Right forelimb (tissue), 1 donor: Measurements from ENCODE around the gene TGIF2.
"Not testable (repeated sequence)": the region's sequence is repeated elsewhere in the genome, so short reads cannot be mapped to it uniquely, and the experiment has no call there.

Experiments
- DNase-seq: peaks from one replicate; pipeline ENCODE4 v3.0.0-alpha.2; 2018

Gene TGIF2

DNA sequence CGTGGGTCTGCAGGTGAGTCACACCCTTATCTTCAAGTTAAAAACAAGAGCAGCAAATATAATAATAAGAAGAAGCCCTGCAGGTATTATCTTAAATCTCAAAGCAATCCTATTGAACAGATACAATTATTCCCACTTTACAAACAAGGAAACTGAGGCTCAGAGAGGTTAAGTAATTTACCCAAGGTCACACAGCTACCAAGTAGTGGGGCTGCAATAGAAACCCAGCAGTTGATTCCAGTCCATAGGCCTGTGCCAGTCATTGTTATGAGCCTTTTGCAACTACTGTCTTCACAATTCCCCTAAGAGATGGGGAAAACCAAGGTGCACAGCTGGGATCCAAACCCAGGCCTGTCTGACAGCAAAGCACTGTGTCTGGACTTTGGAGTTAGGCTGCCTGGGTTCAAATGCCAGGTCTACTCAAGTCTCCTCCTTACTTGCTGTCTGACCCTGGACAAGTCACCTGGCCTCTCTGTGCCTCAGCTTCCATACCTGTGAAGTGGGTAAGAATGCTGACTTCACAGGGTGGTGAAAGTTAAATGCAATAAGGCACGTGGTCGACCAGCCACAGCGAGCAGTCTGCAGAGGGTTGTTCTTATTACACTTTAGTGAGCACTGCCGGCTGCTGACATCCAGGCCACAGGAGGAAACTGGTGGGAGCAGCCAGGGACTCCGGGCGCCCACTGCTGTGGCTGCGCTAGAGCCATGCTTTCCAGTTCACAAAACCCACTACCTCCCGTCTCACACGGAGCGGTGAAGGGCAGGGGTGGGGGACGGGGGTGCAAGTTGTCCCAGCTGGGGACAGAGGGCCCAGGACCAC, 26.0 kb upstream of the TGIF2 start:
- no peak for DNase-seq

DNA sequence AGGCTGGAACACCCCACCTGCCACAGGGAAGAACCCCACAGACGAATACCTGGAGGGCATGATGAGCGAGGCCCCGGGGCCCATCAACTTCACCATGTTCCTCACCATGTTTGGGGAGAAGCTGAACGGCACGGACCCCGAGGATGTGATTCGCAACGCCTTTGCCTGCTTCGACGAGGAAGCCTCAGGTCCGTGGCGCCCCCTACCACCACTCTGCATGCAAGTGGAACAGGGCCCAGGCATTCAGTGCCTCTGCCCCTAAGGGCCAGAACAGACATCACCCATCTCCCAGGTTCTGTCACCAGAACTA, 25.4 kb upstream of the TGIF2 start:
- no peak for DNase-seq

DNA sequence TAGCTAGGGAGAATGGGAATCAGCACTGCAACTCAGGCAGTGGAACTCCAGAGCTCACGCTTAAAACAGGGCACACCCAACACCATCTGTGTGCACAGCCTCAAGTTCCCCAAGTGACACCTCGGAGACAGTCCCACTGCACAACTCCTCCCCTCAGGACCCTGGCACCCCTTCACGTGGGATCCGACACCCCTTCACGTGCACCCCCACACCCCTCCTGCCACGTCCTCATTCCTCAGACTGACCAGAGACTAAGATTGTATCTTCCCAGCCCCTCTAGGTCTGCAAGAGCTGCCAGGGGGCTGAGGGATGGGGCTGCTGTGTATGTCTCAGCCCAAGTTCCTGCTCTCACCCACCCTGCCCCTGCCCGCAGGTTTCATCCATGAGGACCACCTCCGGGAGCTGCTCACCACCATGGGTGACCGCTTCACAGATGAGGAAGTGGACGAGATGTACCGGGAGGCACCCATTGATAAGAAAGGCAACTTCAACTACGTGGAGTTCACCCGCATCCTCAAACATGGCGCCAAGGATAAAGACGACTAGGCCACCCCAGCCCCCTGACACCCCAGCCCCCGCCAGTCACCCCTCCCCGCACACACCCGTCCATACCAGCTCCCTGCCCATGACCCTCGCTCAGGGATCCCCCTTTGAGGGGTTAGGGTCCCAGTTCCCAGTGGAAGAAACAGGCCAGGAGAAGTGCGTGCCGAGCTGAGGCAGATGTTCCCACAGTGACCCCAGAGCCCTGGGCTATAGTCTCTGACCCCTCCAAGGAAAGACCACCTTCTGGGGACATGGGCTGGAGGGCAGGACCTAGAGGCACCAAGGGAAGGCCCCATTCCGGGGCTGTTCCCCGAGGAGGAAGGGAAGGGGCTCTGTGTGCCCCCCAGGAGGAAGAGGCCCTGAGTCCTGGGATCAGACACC, 24.4 kb upstream of the TGIF2 start:
- no peak for DNase-seq

DNA sequence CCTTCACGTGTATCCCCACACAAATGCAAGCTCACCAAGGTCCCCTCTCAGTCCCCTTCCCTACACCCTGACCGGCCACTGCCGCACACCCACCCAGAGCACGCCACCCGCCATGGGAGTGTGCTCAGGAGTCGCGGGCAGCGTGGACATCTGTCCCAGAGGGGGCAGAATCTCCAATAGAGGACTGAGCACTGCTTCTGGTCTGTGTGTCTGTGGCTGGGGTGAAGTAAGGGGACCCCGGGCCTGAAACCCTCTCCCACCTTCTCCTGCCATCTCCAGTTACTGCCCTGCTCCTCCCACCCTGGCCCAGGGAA, 23.8 kb upstream of the TGIF2 start:
- DNase-seq: no peak

DNA sequence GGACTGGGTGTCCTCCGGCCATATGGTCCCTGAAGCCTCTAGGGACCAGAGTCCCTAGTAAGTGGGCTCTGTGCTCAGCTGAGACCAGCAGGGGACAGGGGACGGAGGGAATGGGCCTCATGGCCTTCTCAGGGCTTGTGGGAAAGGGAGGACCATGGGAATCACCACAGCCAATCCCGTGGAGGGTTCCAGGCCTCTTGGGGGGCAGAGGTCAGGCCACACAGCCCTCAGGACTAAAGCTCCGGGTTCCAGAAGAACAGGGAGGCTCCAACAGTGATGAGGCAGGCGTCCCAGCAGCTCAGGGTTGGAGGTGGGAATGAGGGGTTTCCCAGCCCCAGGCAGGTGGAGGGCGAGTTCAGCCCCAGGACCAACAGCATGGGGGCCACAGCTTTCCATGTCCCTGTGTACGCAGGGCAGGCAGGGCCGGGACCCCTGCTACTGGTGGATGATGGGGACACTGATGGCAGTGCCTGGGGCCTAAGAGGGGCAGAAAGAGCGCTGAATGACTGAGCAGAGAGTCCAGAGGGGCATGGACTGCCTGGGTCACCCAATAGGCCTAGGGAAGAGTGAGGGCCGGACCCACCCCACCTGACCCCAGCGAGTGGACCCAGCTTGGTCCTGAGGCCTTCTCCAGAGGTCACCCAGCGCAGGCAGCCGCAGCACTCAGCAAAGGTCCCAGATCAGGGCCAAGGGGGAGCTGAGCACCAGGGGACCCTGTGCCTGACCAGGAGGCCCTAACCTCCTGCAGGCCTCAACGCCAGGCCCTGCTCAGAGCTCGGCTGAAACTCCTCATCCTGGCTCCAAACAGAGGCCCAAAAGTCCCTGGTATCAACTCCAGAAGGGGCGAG, 23.2 kb upstream of the TGIF2 start:
- no peak for DNase-seq

DNA sequence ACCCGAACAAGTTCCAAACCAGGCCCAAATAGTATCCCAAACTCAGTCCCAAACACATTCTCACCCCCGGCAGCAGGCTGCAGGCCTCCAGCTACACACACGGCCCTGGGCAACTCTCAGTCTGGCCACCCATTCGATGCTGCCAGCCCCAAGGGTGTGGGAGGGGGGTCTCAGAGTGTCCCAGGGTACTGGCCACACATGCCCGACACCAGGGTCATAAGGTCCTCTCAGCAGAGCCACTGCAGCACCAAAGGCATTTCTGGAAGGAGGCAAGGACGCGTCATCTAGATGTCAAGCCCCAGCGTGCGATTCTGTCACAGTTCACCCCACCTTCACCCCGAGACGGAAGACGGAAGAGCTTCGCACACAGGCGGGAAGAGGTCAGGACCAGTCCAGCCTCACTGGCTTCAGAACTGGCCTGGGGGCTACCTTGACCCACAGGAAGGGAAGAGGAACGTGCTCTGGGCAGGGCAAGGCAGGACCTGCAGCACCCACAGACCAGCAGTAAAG, 22.6 kb upstream of the TGIF2 start:
- DNase-seq: no peak

DNA sequence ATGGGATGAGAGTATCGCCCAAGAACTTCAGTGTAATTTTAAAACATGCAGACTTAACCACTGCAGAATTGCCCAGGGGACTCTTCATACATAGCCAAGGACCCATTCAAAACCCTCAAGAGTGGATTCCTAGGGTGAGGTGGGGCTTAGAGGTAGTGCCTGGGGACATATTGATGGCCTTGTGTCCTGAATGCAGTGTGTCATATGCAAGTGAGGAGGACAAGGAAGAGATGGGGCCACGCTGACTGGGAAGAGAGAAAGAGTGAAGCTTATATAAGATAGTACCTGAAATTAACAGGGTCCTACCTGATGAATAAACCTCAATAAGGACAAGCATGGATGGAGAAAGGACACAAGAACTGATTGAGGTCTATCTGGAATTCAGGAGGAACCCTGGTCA, 18.1 kb upstream of the TGIF2 start:
- DNase-seq: no peak

DNA sequence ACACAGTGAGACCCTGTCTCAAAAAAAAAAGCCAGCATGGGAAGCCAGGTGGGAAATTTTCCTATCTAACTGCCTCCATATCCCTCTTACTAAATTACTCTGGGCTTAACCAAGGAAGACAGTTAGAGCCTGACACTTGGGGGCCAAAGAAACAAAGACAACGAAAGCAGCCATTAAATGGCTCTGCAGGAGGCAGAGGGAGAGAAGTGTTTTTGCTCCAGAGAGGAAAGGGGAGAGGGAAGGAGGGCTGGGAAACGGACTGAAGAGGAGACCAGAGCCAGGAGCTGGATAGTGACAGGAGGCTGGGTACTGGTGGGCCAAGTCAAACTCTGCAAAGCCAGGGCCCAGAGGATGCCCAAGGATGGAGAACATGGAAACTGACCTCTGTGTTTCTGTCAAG, 10.7 kb upstream of the TGIF2 start:
- no peak for DNase-seq

DNA sequence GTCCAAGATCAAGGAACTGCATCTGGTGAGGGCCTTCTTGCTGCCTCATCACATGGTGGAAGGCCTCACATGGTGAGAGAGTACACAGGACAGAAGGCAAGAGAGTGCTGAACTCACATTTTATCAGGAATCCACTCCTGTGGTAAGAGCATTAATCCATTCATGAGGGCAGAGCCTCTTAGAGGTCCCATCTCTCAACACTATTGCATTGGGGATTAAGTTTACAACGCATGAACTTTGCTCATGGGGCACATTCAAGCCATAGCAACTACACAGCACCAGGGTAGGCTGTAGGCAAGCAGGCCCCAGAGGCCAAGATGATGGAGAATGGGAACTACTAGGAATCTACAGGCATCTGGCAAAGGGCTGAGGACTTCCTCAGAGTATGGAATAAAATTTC, 10.0 kb upstream of the TGIF2 start:
- no peak for DNase-seq

DNA sequence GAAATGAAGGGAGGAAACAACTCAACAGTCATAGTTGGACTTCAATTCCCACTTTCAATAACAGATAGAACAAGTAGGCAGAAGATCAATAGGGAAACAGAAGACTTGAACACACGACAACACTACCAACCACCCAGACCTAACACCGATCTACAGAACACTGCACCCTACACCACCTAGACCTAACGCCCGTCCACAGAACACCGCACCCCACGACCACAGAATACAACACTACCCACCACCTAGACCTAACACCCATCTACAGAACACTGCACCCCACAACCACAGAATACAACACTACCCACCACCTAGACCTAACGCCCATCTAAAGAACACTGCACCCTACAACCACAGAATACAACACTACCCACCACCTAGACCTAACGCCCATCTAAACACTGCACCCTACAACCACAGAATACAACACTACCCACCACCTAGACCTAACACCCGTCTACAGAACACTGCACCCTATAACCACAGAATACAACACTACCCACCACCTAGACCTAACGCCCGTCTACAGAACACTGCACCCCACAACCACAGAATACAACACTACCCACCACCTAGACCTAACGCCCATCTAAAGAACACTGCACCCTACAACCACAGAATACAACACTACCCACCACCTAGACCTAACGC, 9.2 kb upstream of the TGIF2 start:
- DNase-seq: not testable (repeated sequence)

DNA sequence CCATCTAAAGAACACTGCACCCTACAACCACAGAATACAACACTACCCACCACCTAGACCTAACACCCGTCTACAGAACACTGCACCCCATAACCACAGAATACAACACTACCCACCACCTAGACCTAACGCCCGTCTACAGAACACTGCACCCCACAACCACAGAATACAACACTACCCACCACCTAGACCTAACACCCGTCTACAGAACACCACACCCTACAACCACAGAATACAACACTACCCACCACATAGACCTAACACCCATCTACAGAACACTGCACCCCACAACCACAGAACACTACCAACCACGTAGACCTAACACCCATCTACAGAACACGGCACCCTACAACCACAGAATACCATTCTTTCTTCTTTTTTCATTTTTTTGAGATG, 8.7 kb upstream of the TGIF2 start:
- not testable (repeated sequence) for DNase-seq

DNA sequence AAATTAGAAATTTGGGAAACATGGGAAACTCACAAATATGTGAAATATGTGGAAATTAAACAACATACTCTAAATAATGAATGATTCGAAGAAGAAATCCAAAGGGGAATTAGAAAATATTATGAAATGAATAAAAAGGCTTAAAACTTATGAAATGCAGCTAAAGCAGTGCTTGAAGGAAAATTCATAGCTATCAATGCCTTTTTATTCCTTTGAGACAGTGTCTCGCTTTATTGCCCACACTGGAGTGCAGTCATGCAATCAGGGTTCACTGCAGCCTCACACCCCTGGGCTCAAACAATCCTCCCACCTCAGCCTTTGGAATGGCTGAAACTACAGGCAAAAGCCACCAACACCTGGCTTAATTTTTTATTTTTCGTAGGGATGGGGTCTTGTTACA, 7.9 kb upstream of the TGIF2 start:
- no peak for DNase-seq

DNA sequence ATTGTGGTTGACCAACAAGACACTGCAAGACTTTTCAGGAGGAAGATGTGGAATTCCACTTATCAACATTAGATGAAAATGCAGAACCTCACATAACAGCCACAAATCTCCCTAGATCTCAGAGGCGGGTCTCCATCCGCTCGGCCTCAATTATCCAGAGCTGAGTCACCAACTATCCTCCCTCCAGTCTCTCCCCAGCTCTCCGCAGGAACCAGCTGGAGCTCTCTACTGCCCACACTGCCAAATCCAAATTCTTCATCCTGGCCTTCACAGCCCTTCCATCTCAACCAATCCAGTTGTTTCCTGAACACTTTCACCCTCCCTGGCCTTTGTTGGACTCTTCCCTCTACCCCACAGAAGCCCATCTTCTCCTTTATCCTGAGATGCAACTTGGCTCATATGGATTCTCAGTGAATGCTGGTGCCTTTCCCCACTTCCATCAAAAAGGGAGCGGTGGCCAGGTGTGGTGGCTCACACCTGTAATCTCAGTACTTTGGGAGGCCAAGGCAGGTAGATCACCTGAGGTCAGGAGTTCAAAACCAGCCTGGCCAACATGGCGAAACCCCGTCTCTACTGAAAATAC, 3.5 kb upstream of the TGIF2 start:
- DNase-seq: no peak

DNA sequence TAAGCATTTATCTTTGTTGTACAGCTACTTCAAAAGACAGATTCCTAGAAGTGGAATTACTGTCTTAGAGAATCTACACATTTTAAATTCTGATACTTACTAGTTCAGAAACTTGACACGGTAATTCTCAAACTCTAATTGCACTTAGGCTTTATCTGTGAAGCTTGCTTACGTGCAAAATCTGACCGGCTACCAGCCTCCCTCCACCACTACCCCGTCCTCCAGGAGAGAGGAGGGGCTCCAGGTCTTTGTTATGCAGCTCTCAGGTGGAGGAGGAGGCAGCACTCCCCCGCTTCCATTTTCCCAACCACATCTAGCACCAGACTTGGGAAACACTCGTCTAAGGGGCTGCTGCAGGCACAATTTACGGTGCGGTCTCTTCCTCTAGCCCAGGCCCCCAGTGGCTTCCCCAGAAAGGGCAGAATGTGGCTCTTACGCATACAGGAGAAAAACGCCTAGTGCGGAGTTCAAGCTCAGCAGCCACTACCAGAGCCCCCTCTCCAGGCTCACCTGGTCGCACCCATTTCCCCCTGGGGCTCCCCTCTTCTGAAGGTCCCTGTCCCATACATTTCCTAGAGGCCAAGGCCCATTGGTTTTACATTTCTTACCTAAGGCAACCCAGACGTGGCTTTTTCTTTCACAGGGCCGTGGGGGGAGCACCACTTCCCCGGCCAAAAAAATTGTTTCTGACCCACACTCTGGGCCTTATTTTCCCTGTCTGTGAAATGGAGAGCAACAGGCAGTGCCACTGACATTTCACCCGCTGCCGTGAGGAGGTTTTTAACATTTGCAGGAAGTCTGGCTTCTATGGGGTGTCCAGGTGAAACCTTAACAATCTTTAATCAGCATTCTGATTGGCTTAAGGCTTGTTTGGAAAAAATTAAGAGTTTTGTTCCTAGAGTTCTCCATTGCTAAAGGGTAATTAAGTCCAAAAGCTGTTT, 1.6 kb upstream of the TGIF2 start:
- DNase-seq: no peak

DNA sequence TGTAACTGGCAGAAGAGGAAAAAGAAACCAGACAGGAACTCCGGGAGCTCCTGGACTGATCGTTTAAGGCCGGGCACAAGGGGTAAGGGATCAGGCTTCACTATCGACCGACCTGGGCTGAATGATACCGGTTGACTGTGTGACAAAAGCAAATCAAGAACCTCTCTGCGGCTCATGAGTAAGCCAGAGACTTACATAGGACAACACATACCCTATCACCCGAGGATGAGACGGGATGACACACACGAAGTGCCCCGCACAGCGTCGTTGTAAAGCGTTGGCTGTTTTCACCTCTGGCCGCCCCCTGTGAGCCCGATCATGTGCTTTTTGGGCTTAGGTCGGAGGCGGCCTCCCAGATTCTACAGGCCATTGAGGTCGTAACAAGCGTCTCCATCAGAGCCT, 695 bp upstream of the TGIF2 start:
- DNase-seq: no peak

DNA sequence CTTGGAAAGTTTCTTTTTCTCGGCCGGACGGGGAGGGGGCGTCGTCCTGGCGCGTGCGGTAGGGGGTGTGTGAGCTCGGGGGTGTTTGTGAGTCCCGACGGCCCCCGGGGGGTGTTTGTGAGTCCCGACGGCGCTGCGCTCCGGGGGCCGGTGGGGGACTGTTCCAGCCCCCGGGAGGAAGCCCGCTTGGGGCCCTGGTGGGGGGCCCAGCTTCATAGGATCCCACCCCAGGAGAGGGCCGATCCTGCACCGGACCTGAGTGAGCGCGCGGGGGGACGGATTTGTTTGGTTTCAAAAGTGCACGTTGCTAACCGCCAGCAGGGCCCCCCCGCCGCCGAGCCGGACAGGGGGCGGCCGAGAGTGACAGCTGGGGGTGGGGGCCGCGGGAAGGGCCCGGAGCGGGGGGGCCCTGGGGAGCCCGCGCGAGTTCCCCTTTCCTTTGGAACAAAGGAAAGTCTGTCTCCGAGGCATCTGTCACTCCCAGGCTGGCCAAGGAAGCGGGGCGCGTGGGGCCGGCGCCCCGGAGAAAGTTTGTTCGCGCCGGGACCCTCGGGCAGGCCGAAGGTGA, 485 bp downstream of the TGIF2 start:
- DNase-seq: no peak

DNA sequence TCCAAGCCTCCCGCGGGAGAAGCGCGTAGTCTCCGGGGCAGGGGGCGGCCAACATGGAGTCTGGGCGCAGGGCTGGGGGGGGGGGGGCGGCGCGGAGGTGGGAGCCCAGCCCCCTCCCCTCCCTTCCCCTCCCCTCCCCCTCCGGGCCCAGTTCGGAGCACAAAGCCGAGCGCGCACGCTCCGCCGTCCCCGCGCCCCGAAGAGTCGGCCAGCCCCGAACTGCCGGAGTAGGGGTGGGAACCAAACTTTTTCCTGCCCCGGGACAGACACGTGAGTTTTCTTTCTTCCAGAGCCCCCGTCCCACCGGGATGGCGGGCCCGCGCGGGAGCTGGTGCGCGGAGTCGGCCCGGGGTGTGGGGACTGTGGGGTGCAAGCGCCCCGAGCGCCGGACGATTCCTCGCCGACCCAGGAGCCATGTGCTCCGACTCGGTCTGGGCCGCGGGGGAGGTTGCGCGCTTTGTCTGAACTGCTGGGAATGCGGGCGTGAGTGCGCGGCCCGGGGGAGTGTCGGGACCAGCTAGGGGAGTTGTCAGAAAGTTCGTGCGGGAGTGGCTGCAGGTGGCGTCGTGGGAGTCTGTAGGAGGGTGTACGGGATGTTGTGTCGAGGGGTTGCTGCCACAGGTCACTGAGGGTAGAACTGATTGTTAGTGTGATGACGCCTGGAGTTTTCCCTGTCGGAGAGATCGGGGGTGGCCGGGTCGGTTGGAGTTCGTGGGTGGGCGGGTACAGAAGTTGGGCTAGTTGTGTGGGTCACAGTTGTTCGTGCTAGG, 1.2 kb downstream of the TGIF2 start:
- peak; percentile 73 for DNase-seq

DNA sequence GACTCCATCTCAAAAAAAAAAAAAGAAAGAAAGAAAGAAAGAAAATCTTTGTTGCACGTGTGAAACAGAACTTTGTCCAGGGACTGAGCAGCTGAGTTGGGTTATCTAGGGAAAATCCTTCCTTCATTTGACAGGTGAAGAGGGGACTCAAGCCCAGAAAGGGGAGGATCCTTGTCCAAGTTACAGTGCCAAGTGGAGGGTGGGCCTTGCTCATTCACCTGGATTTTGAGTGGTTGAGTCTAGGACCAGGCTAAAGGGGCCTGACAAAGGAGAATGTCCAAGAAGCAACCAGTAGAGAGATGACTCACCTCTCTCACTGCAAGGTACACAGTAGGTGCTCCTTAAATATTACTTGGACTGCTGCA, 2.7 kb downstream of the TGIF2 start:
- DNase-seq: no peak

DNA sequence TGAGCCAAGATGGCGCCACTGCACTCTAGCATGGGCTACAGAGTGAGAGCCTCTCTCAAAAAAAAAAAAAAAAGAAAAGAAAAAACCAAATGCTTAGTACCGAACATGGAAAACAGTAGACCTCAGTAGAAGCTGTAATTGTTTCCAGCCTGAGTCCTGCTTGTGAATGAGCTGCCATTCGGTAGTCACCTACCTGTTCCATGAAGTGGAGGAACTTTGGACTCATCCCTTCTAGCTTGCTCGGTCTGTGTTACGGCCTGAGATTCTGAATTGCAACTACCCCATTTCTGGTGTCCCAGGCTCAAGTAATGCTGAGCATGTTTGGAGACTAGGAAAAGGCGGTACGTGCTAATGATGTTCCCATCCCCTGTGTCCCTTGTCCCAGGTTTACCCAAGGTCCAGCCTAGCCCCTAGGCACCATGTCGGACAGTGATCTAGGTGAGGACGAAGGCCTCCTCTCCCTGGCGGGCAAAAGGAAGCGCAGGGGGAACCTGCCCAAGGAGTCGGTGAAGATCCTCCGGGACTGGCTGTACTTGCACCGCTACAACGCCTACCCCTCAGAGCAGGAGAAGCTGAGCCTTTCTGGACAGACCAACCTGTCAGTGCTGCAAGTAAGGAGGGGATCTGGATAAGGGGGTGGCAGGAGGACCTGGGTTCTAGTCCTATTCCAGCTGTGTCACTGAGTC, 5.1 kb downstream of the TGIF2 start:
- no peak for DNase-seq
